ENCODE measurements around the gene CEPT1. TPM values are rescaled to one million over a fixed set of nuclear protein-coding genes. Genes with fewer than 3 reads are reported as not detected.
"Not testable (repeated sequence)": the region's sequence is repeated elsewhere in the genome, so short reads cannot be mapped to it uniquely, and the experiment has no call there.

CEPT1 gene
- 37.7 and 49.1 TPM in 2 replicates for total RNA-seq (2014; rRNA removed; shearing (Covaris generic))

DNA sequence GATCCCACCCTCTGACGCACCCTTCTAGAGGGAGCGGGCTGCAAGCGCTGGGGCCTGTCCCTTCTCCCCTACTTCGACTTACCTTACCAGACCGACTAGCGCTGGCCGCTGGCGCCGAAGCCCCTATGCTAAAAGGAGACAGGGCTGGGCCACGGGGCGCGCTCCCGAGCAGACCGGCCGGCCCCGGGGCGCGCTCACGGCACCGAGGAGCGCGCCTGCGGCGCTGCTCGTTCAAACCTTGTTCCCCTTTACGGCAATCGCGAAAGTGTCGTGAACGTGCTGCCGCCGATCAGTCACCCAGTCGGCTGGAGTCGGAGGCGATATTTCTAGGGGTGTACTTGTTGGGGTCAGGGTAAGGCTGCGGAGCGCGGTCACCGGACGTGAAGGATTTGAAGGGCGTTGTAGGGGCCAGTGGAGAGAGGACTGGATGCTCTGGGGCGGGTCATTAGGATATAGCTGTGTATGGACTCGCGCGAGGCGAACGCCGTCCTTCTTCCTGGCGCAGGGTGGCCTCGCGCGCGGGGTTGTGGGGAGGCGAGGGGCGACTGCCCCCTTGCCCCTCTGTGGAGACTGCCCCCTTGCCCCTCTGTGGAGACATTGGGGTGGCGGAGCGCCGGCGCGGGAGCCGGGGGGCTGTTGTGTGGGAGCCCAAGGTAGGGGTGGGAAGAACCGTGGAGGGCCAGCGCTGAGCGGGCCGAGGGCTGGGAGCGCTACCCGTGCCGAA, at the start of gene CEPT1, which contains the start of gene DRAM2:
Gene CEPT1, plus strand, starts transcription at position 268 of the 724 bp plus-strand sequence. CDS start 7,492 bp downstream, outside the sequence.
Gene DRAM2, minus strand, starts transcription at position 138 of the 724 bp plus-strand sequence. CDS start 8,539 bp downstream, outside the sequence.
- DNase-seq (ENCODE audit: low read depth): peak; percentile 95

DNA sequence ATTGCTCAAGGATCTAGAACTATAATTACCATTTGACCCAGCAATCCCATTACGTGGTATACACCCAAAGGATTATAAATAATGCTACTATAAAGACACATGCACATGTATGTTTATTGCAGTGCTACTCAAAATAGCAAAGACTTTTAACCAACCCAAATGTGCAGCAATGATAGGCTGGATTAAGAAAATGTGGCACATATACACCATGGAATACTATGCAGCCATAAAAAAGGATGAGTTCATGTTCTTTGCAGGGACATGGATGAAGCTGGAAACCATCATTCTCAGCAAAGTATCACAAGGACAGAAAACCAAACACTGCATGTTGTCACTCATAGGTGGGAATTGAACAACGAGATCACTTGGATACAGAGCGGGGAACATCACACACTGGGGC, 44.6 kb upstream of the CEPT1 start:
- not testable (repeated sequence) for DNase-seq (ENCODE audit: low read depth)

DNA sequence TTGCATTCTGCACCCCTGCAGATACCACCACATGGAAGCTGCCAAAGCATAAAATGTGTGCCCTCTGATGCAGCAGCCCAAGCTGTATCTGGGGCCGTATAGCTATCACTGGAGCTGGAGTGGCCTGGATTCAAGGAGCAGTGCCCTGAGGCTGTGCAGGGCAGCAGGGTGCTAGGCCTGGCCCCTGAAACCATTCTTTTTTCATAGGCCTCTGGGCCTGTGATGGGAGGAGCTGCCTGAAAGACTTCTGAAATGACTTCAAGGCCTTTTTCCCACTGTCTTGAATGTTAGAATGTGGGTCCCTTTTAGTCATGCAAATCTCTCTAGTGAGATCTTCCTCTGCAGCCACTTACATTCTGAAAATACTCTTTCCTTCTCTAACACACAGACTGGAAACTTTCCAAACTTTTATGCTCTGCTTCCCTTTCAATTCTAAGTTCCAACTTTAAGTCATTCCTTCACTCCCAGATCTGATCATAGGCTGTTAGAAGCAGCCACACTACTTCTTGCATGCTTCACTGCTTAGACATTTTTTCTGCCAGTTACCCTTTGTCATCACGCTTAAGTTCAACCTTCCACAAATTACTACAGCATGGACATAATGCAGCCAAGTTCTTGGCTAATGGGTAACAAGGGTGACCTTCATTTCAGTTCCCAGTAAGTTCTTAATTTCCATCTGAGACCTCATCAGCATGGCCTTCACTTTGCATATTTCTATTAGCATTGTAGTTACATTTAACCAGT, 42.5 kb upstream of the CEPT1 start:
- DNase-seq (ENCODE audit: low read depth): no peak

DNA sequence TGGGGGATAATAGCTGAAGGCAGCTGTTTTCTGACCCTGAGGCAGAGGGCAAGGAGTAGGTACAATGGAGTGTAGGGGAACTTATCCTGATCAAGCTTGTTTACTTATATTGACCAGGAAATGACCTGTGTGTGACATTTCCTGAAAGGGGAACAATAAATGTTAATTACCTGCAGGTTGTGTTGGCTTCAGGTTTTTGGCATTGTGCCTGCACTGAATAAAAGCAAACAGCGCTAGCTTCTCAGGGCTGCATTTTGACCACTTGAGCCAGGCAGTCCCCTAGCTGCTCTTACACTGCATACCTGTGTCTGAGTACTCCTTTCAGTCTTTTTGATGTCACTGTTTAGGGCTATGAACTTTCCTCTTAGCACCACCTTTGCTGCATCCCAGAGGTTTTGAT, 40.7 kb upstream of the CEPT1 start:
- DNase-seq (ENCODE audit: low read depth): no peak

DNA sequence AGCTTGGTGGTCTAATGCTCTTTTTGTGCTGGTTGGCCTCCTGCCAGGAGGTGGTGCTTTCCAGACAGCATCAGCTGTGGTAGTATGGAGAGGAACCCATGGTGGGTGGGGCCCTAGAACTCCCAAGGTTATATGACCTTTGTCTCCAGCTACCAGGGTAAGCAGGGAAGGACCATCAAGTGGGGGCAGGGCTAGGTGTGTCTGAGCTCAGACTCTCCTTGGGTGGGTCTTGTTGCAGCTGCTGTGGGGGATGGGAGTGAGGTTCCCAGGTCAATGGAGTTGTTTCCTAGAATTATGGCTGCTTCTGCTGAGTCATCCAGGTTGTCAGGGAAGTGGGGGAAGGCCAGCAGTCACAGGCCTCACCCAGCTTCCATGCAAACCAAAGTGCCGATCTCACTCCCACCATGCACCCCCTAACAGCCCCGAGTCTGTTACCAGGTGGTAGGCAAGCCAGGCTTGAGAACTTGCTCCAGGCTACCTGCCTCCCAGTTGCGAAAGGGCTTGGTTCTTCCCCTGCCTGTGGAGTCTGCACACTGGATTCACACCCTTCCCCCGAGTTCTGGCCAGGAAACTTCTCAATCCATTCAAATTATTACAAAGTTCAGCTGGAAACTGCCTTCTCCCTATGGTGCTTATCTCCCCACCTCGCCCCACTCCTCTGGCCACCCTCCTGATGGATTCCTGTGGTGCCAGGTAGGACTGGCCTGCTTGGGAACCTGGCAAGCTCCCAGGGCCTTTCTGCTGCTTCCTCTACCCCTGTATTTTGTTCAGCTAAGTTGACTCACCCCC, 38.0 kb upstream of the CEPT1 start:
- DNase-seq (ENCODE audit: low read depth): no peak

DNA sequence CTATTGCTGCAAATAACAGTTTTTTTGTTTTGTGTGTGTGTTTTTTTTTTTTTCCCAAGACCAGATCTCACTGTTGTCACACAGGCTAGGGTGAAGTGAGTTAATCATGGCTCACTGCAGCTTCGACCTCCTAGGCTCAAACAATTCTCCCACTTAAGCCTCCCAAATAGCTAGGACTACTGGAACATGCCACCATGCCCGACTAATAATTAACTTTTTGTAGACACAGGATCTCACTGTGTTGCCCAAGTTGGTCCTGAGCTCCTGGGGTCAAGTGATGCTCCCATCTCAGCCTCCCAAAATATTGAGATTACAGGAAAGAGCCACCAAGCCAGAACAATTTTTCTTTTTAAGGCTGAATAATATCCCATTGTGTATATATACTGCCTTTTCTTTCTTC, 35.0 kb upstream of the CEPT1 start:
- no peak for DNase-seq (ENCODE audit: low read depth)

DNA sequence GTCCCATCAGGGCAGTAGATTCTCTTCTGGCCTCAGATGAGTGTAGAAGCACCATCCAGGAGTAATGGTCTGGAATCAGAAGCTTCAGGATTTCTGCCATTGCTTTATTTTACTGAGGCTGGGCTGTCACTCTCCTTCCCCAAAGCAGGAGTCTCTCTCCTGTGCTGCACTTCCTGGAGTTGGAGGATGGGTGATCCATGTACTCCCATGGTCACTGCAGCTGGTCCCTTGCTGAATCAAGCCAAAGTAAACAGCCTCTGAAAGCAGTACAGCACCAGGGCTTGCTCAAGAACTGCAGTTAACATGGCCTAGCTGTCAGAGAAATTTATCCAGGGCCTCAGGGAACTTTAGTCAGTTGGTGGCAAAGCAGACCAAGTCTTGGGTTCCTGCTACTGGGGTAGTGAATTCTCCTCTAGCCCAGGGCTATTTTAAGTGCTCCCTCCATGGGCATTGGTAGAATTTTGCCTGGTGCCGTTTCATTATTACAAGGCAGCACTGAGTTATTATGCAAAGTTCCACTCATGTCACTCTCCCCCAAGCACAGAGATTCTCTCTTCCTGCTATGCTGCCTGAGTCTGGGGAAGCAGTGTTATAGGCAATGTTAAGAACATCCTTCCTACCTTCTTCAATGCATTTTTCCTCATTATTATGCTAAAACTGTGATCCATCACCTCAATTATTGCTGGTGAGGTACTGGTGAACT, 29.7 kb upstream of the CEPT1 start:
- no peak for DNase-seq (ENCODE audit: low read depth)

DNA sequence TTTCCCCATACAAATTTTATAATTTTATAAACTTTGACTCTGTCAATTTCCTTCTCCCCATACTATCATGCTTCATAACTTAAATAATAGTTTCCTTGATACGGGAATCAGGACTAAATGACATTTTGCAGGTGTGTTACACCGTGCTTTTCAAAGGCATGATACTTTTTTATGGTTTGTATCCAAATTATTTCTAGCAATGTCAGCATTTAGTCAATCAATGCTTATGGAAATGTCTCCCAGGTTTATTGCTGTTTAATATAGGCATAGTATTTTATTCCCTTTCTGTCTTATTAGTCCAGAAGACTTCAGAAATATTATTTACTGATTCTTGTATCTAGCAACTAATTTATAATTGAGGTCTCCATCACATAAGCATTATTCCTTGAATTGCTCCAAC, 23.5 kb upstream of the CEPT1 start:
- no peak for DNase-seq (ENCODE audit: low read depth)

DNA sequence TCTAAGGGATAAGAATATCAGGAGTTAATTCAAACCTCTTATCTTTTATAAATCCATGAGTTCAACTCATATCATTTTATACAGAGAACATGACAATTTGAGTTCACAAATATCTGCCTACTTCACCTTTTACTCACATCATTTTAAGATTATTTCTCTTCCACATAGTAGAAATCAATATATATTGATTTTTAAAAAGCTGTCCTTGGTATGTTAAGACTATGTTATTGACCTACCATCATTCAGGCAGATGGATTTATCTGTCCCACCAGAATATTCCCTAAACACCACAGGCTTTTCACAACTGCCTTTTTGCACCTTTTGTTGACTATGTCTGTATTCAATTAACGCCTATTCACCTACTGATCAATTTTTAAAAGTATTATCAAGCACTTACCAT, 13.7 kb upstream of the CEPT1 start:
- no peak for DNase-seq (ENCODE audit: low read depth)

DNA sequence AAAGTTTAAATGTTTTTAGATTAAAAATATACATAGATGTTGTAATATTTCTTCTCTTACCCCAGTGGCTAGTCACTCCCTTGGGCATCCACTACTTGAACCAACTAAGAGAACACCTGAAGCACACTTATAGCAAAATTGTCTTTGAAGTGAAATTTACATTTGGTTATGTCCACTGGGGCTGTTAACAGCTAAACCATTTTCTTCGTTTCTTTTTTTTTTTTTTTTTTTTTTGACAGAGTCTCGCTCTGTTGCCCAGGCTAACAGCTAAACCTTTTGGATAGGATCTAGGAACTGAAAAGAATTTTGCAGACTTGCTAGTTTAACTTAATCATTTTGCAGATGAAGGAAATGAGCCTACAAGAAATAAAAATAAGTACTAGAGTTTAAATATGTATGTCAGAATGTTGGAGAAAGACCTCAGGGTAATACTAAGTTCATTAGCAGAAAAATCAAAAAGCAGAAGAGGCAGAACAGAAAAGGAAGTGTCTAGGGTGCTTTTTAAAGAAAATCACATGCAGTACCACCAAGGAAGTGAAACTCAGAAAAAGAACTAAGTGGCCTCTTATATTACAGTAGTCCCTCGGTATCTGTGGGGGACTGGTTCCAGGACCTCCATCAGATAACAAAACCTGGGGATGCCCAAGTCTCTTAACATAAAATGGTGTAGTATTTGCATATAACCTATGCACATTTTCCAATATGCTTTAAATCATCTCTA, 11.9 kb upstream of the CEPT1 start:
- no peak for DNase-seq (ENCODE audit: low read depth)

DNA sequence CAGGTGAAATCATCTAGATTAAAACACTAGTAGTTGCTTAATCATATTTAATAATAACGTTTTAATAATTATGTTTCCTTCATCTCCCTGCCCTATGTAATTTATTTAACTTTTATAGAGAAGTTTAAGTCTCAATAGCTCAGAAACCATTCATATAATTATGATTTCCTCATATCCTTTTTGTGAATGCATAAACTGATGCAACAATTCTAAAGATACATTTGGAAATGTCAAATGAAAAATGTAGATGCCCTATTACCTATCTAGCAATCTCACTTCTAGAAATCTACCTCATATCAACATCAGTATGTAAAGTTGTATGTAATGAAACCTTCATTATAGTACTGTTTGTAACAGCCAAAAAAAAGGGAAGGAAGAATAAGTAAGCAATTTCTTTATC, 10.6 kb upstream of the CEPT1 start:
- DNase-seq (ENCODE audit: low read depth): no peak

DNA sequence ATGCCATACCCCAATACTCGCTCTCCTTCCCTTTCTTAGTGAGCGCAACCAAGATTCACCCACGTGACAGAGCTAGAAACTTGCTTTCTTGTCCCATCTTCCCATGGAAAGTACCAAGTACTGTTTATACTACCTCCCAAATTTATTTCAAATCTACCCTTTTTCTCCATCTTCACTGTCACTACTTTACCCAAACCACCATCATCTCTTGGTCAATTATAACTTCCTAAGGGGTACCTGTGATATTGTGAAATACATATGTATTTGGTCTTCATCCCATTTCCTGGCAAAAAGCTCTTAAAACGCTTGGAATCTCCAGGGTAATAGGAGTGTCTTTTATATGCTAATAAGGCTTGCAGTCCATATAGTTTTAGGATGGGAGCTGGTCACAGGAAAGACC, 8.3 kb upstream of the CEPT1 start:
- DNase-seq (ENCODE audit: low read depth): no peak

DNA sequence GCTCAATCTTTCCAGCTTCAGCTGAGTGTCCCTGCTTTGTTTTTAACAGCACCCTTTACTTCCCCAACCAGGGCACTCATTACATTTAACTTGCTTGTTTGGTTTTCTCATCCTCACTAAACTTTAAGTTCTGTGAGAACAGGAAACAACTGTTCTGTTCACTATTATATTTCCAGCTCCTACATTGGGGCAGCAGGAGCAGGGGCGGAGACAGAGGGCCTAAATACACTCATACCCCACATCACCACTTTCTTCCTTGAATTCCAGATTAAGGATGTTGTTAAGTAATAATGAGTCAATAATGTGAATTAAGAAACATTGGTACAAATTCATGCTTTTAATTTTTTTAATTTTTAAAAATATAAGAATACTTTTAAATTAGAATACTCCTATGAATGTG, 6.2 kb upstream of the CEPT1 start:
- DNase-seq (ENCODE audit: low read depth): no peak

DNA sequence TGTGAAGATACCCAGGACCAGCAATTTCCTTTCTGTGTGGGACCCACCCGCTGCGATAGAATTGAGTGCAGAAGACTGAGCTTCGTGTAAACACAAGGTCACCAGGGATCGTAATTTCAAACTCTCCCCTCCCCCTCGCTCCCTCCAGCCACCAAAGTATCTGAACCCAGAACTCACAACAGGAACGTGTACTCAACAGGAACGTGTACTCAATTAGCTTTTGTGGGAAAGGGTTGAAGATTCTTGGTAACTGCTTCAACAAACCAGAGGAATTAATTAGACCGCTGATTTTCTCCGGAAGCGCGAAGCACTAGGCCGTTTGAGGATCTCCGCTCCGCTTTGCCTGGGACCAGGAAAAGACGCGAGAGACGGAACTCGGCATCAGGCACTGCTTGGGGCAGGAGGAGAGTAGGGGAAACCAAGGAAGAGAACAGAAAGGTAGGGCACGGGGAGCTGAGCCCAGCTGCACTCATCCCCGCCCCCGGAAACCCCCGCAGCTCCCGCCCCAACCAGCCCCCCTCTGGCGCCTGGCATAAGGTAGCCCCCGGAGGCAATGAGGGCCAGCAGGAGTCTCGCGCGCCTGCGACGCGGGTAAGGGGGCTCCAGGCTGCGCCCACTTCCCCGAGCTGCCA, 583 bp upstream of the CEPT1 start:
- peak; percentile 80 for DNase-seq (ENCODE audit: low read depth)

DNA sequence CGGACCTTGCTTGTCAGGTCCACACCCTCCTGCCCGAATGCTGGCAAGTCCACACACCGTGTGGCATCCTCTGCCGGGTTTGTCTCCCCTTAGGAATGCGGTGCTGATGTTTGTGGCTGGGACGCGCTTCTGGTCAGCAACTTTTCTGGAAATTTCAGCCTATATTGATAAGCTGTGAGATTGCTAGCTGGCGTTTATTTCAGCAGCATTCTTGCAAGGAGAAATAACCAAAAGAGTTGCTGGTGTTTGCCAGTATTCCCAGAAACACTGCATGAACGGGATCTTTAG, 601 bp downstream of the CEPT1 start:
- peak; percentile 76 for DNase-seq (ENCODE audit: low read depth)

DNA sequence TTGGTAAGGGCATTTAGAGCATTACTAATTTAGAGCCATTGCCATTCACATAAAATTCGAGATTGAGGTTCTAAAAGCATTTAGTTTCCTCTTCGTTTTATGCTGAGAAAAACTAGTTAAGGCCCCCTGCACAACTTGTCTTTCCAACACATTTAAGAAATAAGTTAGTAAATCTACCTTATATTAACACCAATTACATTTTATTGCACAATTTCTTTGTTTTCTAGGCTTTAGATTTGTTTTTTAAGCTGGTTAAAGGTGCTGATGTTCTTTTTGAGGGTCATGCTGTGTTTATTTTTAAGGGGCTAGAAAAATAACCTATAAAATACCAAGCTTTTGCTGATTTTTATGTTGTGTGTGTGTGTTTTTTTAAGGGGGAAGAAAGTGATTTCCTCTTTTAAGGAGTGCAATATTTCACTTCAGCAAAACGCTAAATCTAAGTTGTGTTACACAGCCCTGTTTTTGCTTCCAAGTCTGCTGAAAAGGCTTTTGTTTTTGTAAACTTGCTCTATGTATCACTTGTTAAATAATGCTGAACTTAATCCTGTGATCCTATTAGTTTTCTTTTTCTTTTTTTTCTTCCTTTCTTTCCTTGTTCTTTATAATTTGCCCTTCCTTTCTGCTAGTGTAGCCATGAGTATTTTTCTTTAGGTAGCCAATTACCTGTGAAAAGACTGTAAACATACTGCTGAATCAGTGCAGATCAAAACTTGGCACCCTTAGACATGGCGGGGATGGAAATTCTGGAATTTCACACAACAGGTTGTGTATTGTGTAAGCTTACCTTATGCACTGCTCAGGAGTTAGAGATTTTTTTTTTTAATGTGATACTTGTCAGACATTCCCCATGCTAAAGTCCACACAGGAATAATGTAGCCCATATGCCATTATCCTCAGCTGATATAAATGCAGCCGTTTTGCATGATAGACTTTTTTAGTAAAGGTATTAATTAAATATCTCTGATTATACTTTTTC, 1.5 kb downstream of the CEPT1 start:
- no peak for DNase-seq (ENCODE audit: low read depth)

DNA sequence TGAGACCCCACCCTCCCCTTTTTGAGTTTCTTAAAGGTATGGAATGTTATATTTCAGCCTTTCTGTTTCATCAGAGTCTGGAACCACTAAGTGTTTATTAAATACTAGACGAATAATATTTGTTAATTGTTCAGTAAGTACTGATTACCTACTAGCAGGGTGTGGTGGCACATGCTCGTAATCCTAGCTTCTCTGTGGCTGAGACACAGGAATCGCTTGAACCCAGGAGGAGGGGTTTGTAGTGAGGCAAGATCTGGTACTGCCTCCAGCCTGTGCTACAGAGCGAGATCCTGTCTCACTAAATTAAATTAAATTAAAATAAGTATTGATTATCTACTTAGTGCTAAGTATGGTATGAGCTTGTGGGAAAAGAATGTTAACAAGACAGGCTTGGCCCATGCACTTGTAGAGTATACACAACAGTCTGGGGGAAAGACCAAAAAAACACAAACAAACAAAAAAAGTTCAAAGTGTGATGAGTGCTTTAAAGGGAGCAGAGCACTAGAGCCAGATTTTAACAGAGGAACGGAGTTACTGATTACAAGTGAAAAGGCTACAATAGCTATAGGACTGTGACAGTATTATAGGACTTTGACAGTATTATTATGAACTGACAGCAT, 2.4 kb downstream of the CEPT1 start:
- no peak for DNase-seq (ENCODE audit: low read depth)

DNA sequence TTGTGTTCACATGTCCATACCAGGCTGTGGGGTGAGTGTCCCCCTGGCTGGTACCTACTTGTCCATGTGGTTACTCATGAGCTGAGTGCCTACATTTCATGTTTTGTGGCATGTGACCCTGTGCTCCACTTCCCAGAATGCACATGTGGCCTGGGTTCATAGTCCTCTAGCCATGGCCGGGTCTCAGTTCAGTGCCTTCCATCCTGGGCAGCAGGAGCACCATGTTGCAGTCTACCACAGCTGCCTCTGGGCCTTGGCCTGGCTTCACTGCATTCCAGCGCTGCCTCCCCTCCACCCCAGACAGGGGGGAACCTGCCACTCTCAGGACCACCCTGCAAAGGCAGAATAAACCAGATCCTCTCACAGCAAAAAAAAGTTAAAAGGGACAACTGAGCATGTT, 5.5 kb downstream of the CEPT1 start:
- DNase-seq (ENCODE audit: low read depth): no peak

Data from M059J (cell line).